Trophoblast cell (in vitro differentiated cells and primary cell): ENCODE measurements around the gene USF2.

Experiments used
- DNase-seq, 2 donors: peaks; one replicate each; pipeline ENCODE4 v3.0.0-alpha.2; 2016
- H2AFZ ChIP-seq: 2 replicates; pipeline ENCODE4 v1.6.1; 2013; ENCODE audit warnings: low read length, moderate library complexity, mild to moderate bottlenecking; ENCODE audit not compliant: insufficient read depth, poor library complexity
- H2AK5ac ChIP-seq: 2 replicates; pipeline ENCODE4 v1.6.1; 2013; ENCODE audit warnings: mild to moderate bottlenecking, low read length
- H2BK120ac ChIP-seq: 2 replicates; pipeline ENCODE4 v1.6.1; 2013; ENCODE audit warnings: low read length, mild to moderate bottlenecking, moderate library complexity; ENCODE audit not compliant: insufficient read depth, poor library complexity
- H2BK12ac ChIP-seq: 2 replicates; pipeline ENCODE4 v1.6.1; 2013; ENCODE audit warnings: mild to moderate bottlenecking, low read length, moderate library complexity
- H2BK5ac ChIP-seq: 2 replicates; pipeline ENCODE4 v1.6.1; 2013; ENCODE audit warnings: low read length, low read depth, moderate library complexity, mild to moderate bottlenecking; ENCODE audit not compliant: poor library complexity
- H3K14ac ChIP-seq: 2 replicates; pipeline ENCODE4 v1.6.1; 2013; ENCODE audit warnings: mild to moderate bottlenecking, low read length
- H3K18ac ChIP-seq: 2 replicates; pipeline ENCODE4 v1.6.1; 2013; ENCODE audit warnings: mild to moderate bottlenecking, low read length
- H3K23ac ChIP-seq: 2 replicates; pipeline ENCODE4 v1.6.1; 2013; ENCODE audit warnings: low read length
- H3K27ac ChIP-seq: 2 replicates; pipeline ENCODE4 v1.5.1; 2013; ENCODE audit warnings: low read depth, mild to moderate bottlenecking, inconsistent platforms, low read length, moderate library complexity
- H3K27me3 ChIP-seq: 2 replicates; pipeline ENCODE4 v1.6.1; 2013; ENCODE audit warnings: inconsistent platforms, mild to moderate bottlenecking, low read length, moderate library complexity; ENCODE audit not compliant: insufficient read depth
- H3K36me3 ChIP-seq, 2 experiments: 1 replicate in 1 of 2; 2 replicates in 1 of 2; pipeline ENCODE4 v1.6.1; 2013; ENCODE audit warnings: low read length in 2 of 2, mild to moderate bottlenecking in 2 of 2, moderate library complexity in 1 of 2; ENCODE audit not compliant: insufficient read depth in 2 of 2, control insufficient read depth in 1 of 2
- H3K4ac ChIP-seq: 2 replicates; pipeline ENCODE4 v1.6.1; 2013; ENCODE audit warnings: low read depth, mild to moderate bottlenecking, low read length, moderate library complexity
- H3K4me1 ChIP-seq, 2 experiments: 1 replicate in 1 of 2; 2 replicates in 1 of 2; pipeline ENCODE4 v1.6.1; 2013; ENCODE audit warnings: low read length in 2 of 2, mild to moderate bottlenecking in 2 of 2, moderate library complexity in 1 of 2; ENCODE audit not compliant: insufficient read depth in 2 of 2, control insufficient read depth in 1 of 2
- H3K4me2 ChIP-seq: 2 replicates; pipeline ENCODE4 v1.6.1; 2013; ENCODE audit warnings: inconsistent platforms, mild to moderate bottlenecking, low read length, moderate library complexity
- H3K4me3 ChIP-seq: 2 replicates; pipeline ENCODE4 v1.5.1; 2013; ENCODE audit warnings: mild to moderate bottlenecking, low read depth, low read length, inconsistent platforms
- H3K79me1 ChIP-seq: one replicate; pipeline ENCODE4 v1.6.1; 2013; ENCODE audit warnings: low read length
- H3K79me2 ChIP-seq: 2 replicates; pipeline ENCODE4 v1.6.1; 2013; ENCODE audit warnings: low read length, mild to moderate bottlenecking; ENCODE audit not compliant: control insufficient read depth, insufficient read depth, poor library complexity
- H3K9ac ChIP-seq: 2 replicates; pipeline ENCODE4 v1.6.1; 2013; ENCODE audit warnings: mild to moderate bottlenecking, low read length
- H3K9me3 ChIP-seq: 2 replicates; pipeline ENCODE4 v1.6.1; 2013; ENCODE audit warnings: low read depth, mild to moderate bottlenecking, control low read depth, inconsistent platforms, low read length; ENCODE audit not compliant: insufficient read depth
- H4K12ac ChIP-seq: 2 replicates; pipeline ENCODE4 v1.6.1; 2013; ENCODE audit warnings: low read depth, mild to moderate bottlenecking, low read length, moderate library complexity
- H4K8ac ChIP-seq: 2 replicates; pipeline ENCODE4 v1.6.1; 2013; ENCODE audit warnings: low read depth, mild to moderate bottlenecking, low read length, moderate library complexity
- H4K91ac ChIP-seq: one replicate; pipeline ENCODE4 v1.6.1; 2013; ENCODE audit warnings: low read depth, mild to moderate bottlenecking, low read length, moderate library complexity
- WGBS: extraction: QIAGEN DNeasy Blood & Tissue Kit; methylation state at CpG from one replicate; pipeline ENCODE4 v1.1.7; 2013; ENCODE audit warnings: missing lambda C conversion rate; ENCODE audit not compliant: insufficient read length, insufficient coverage; ENCODE audit errors: extremely low coverage; 5-methylcytosine and 5-hydroxymethylcytosine counted together

Gene USF2

DNA sequence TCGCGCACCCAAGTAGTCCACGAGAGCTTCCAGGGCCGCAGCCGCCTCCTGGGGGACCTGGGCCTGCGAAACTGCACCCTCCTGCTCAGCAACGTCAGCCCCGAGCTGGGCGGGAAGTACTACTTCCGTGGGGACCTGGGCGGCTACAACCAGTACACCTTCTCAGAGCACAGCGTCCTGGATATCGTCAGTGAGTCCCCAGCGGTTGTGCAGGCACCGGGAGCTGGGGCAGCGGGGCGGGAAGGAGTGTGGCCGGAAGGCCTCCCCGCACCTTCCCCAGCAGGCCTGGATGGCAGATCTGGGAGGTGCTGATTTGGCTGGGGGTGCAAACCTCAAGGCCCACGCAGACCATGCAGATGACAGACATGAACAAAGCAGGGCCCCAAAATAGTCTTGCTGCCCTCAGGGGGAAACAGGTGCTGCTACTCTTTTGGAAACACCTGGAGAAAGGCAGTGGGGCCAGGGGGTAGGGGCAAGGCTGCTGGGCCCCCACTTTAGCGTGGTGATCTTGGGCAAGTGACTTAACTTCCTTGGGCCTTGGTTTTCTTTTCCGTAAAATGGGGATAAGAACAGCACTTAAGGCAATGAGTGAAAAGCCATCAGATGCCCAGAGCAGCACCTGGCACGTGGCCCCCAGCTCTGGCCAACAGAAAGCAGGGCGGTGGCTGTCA, 27.2 kb downstream of the USF2 start:
- no peak overlapping the region for H4K91ac ChIP-seq
- no CpG with 5 or more reads among the region's 24 CpGs for WGBS

DNA sequence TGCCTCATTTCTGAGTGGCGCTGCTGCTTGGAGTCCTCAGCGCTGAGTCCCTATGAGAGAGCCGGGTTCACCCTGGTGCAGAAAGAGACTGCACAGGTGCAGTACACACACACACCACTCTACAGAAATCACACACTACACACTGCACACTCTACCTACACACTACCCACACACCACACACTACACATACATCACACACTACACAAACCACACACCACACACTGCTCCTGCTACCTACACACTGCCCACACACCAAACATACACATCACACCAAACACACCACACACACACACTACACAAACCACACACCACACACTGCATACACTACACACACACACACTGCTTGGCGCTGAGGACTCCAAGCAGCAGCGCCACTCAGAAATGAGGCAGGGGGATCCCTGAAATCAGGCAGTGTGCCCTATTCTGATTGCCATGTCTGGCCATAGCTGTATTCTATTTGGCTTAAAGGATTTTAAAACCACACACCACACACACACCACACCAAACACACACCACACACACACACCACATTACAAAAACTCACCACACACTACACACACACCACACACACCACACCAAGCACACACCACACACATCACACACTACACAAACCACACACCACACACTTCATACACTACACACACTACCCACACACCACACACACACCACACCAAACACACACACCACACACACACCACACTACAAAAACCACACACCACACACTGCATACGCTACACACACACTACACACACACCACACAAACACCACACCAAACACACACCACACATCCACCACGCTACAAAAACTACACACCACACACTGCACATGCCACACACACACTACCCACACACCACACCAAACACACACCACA, 28.1 kb downstream of the USF2 start:
- no peak overlapping the region for H3K4me2 ChIP-seq
- H2BK12ac ChIP-seq, result no peak overlapping the region
- H3K79me2 ChIP-seq, result no peaks in the 10 kb centered on the region
- H2BK120ac ChIP-seq, result no peak overlapping the region
- no peak overlapping the region for H2AK5ac ChIP-seq
- no peak overlapping the region for H4K8ac ChIP-seq
- H3K4ac ChIP-seq, result no peak overlapping the region
- H3K4me3 ChIP-seq, result peak overlapping the region; percentile 51
- no peak overlapping the region for H4K91ac ChIP-seq
- H3K79me1 ChIP-seq, result no peaks in the 10 kb centered on the region
- no peak overlapping the region for H2BK5ac ChIP-seq
- 100% methylated on average over 2 of the region's 7 CpGs for WGBS
- H4K12ac ChIP-seq, result no peak overlapping the region
- H3K18ac ChIP-seq, result no peak overlapping the region
- H3K27me3 ChIP-seq, result no peaks in the 10 kb centered on the region
- H3K4me1 ChIP-seq, result no peaks in the 10 kb centered on the region
- H3K14ac ChIP-seq, result no peak overlapping the region
- H3K9me3 ChIP-seq, result peaks cover 19% of the 10 kb centered on the region
- no peak for DNase-seq
- H3K23ac ChIP-seq, result peak overlapping the region; percentile 31
- H3K9ac ChIP-seq, result no peak overlapping the region
- no peaks in the 10 kb centered on the region for H3K36me3 ChIP-seq
- no peak overlapping the region for H3K27ac ChIP-seq
- H2AFZ ChIP-seq, result no peak overlapping the region

More for the DNA sequence above, 27.2 kb downstream of the USF2 start:
- Histone ChIP-seq H2AFZ (no peak overlapping the region), H3K36me3 (no peaks in the 10 kb centered on the region), H3K9ac (no peak overlapping the region), H3K18ac (no peak overlapping the region), H3K9me3 (peaks cover 19% of the 10 kb centered on the region), H3K4ac (no peak overlapping the region), H2BK5ac (no peak overlapping the region), H3K4me3 (no peak overlapping the region), H3K23ac (no peak overlapping the region), H2AK5ac (no peak overlapping the region), H3K4me2 (no peak overlapping the region), H2BK12ac (no peak overlapping the region), H2BK120ac (no peak overlapping the region), H4K12ac (no peak overlapping the region), H3K27ac (no peak overlapping the region), H3K14ac (no peak overlapping the region), H3K79me2 (no peaks in the 10 kb centered on the region), H4K8ac (no peak overlapping the region), H3K79me1 (no peaks in the 10 kb centered on the region), H3K4me1 (no peaks in the 10 kb centered on the region), H3K27me3 (no peaks in the 10 kb centered on the region)
- no peak for DNase-seq

DNA sequence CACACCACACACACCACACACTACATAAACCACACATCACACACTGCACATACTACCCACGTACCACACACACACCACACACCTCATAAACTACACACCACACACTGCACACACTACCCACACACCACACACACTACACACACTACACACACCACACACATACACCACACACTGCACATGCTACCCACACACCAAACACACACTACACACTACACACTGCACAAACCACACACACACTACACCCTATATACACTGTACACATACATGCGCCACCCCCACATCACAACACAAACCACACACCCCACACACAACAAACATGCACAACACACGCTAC, 28.7 kb downstream of the USF2 start:
- H3K27me3 ChIP-seq, result no peaks in the 10 kb centered on the region
- no peaks in the 10 kb centered on the region for H3K79me1 ChIP-seq
- H3K27ac ChIP-seq, result no peak overlapping the region
- H3K4ac ChIP-seq, result no peak overlapping the region
- no peak overlapping the region for H4K12ac ChIP-seq
- H2BK120ac ChIP-seq, result no peak overlapping the region
- H3K4me3 ChIP-seq, result peak overlapping the region; percentile 51
- H4K91ac ChIP-seq, result no peak overlapping the region
- H3K23ac ChIP-seq, result peak overlapping the region; percentile 31
- DNase-seq, result no peak
- peaks cover 22% of the 10 kb centered on the region for H3K9me3 ChIP-seq
- H3K79me2 ChIP-seq, result no peaks in the 10 kb centered on the region
- no peak overlapping the region for H3K4me2 ChIP-seq
- no peaks in the 10 kb centered on the region for H3K36me3 ChIP-seq
- H2AFZ ChIP-seq, result no peak overlapping the region
- no peak overlapping the region for H2BK5ac ChIP-seq
- WGBS, result 100% methylated on average over 3 of the region's 3 CpGs
- H3K14ac ChIP-seq, result no peak overlapping the region
- no peaks in the 10 kb centered on the region for H3K4me1 ChIP-seq
- no peak overlapping the region for H4K8ac ChIP-seq
- H3K9ac ChIP-seq, result peak overlapping the region; percentile 22
- H3K18ac ChIP-seq, result no peak overlapping the region
- no peak overlapping the region for H2BK12ac ChIP-seq
- H2AK5ac ChIP-seq, result no peak overlapping the region

DNA sequence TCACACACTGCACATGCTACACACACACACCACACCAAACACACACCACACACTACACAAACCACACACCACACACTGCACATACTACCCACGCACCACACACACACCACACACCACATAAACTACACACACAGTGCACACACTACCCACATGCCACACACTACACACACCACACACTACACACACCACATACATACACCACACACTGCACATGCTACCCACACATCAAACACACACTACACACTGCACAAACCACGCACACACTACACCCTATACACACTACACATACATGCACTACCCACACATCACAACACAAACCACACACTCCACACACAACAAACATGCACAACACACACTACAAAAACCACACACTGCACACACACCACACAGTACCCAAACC, 29.2 kb downstream of the USF2 start:
- no peaks in the 10 kb centered on the region for H3K79me1 ChIP-seq
- H3K27ac ChIP-seq, result no peak overlapping the region
- H3K79me2 ChIP-seq, result no peaks in the 10 kb centered on the region
- peak overlapping the region; percentile 51 for H3K4me3 ChIP-seq
- H2AFZ ChIP-seq, result no peak overlapping the region
- peaks cover 22% of the 10 kb centered on the region for H3K9me3 ChIP-seq
- H4K8ac ChIP-seq, result no peak overlapping the region
- no peak overlapping the region for H3K14ac ChIP-seq
- H2BK5ac ChIP-seq, result no peak overlapping the region
- no peak overlapping the region for H2AK5ac ChIP-seq
- no peaks in the 10 kb centered on the region for H3K4me1 ChIP-seq
- no peak overlapping the region for H2BK120ac ChIP-seq
- no peak overlapping the region for H3K18ac ChIP-seq
- no peaks in the 10 kb centered on the region for H3K27me3 ChIP-seq
- 100% methylated on average over 2 of the region's 2 CpGs for WGBS
- no peak overlapping the region for H3K4ac ChIP-seq
- H4K91ac ChIP-seq, result no peak overlapping the region
- no peak overlapping the region for H2BK12ac ChIP-seq
- no peak overlapping the region for H3K9ac ChIP-seq
- H3K36me3 ChIP-seq, result no peaks in the 10 kb centered on the region
- no peak for DNase-seq
- no peak overlapping the region for H4K12ac ChIP-seq
- H3K4me2 ChIP-seq, result no peak overlapping the region
- H3K23ac ChIP-seq, result peak overlapping the region; percentile 99
